Activated CD8-positive, alpha-beta T cell treated with anti-CD3 and anti-CD28 coated beads, Interleukin-2, amount 10 ng/mL, durations not matched to agents 7 days and 5 days (primary cell): ENCODE data around the gene FAM193A. TPM values are rescaled to one million over a fixed set of nuclear protein-coding genes. Genes with fewer than 3 reads are reported as not detected.
"Not testable (repeated sequence)": the region's sequence is repeated elsewhere in the genome, so short reads cannot be mapped to it uniquely, and the experiment has no call there.

Experiments
- ATAC-seq: fragments of 150-1000 bp; cut with Tn5 transposase; one replicate; pipeline ENCODE4 v1.10.0; 2021; ENCODE audit warnings: moderate library complexity
- CTCF ChIA-PET: fragments of 350-600 bp; sonication (Branson Sonifier 250); formaldehyde crosslinking; loops from one replicate; lab custom pipeline; 2021; ENCODE audit warnings: antibody characterized with exemption; lab: Charles Lee
- POLR2A ChIA-PET: fragments of 350-600 bp; sonication (Branson Sonifier 250); formaldehyde crosslinking; loops from one replicate; lab custom pipeline; 2021; ENCODE audit warnings: antibody characterized with exemption; lab: Charles Lee
- DNase-seq: peaks from one replicate; pipeline ENCODE4 v3.0.0-alpha.2; 2020
- H3K27ac Mint-ChIP-seq: one replicate; pipeline ENCODE4 v1.8.0; 2021; ENCODE audit warnings: mild to moderate bottlenecking, mixed read lengths
- H3K27me3 Mint-ChIP-seq: one replicate; pipeline ENCODE4 v1.8.0; 2021; ENCODE audit warnings: low read depth, mixed read lengths
- H3K36me3 Mint-ChIP-seq: one replicate; pipeline ENCODE4 v1.8.0; 2021; ENCODE audit warnings: low read depth, mixed read lengths
- H3K4me1 Mint-ChIP-seq: one replicate; pipeline ENCODE4 v1.8.0; 2021; ENCODE audit warnings: low read depth, mixed read lengths
- H3K4me3 Mint-ChIP-seq: one replicate; pipeline ENCODE4 v1.8.0; 2021; ENCODE audit warnings: mild to moderate bottlenecking, mixed read lengths
- H3K9me3 Mint-ChIP-seq: one replicate; pipeline ENCODE4 v1.8.0; 2022; ENCODE audit warnings: mixed read lengths; ENCODE audit not compliant: insufficient read depth
- total RNA-seq, 2 experiments: library from RNA; stranded (reverse); gene quantifications; one replicate each; pipeline ENCODE4 v1.2.3, GENCODE V29; 2021

FAM193A gene
- total RNA-seq, 2 experiments from 2014 or later = 31.9 to 33.0 TPM

GRCh38 chr4:2621419-2621818, 85.0 kb downstream of the FAM193A start:
- H3K36me3 Mint-ChIP-seq = peaks cover 9% of the 10 kb centered on the region
- H3K4me1 Mint-ChIP-seq = peaks cover 2% of the 10 kb centered on the region
- no peaks in the 10 kb centered on the region for H3K27me3 Mint-ChIP-seq
- no peaks in the 10 kb centered on the region for H3K9me3 Mint-ChIP-seq
- peak overlapping the region; percentile 2 for H3K27ac Mint-ChIP-seq
- DNase-seq (no peak), ATAC-seq (no peak)
- ChIA-PET CTCF (no interaction called here), POLR2A (no interaction called here)
- H3K4me3 Mint-ChIP-seq = no peak overlapping the region

- no peaks in the 10 kb centered on the region for H3K27me3 Mint-ChIP-seq
- peaks cover 2% of the 10 kb centered on the region for H3K4me1 Mint-ChIP-seq
- H3K36me3 Mint-ChIP-seq = peaks cover 14% of the 10 kb centered on the region
- H3K9me3 Mint-ChIP-seq = no peaks in the 10 kb centered on the region
- H3K4me3 Mint-ChIP-seq = no peak overlapping the region
- H3K27ac Mint-ChIP-seq = no peak overlapping the region
- ChIA-PET POLR2A (no interaction called here), CTCF (no interaction called here)
- DNase-seq (no peak), ATAC-seq (no peak)
These were observed 87.0 kb downstream of the FAM193A start for GRCh38 chr4:2623442-2623841.

- ChIA-PET POLR2A (no interaction called here), CTCF (no interaction called here)
- Mint-ChIP-seq H3K4me3 (no peak overlapping the region), H3K36me3 (peaks cover 16% of the 10 kb centered on the region), H3K27me3 (no peaks in the 10 kb centered on the region), H3K27ac (no peak overlapping the region), H3K9me3 (no peaks in the 10 kb centered on the region), H3K4me1 (peaks cover 2% of the 10 kb centered on the region)
- no peak for DNase-seq
- no peak for ATAC-seq
These were observed 88.5 kb downstream of the FAM193A start for GRCh38 chr4:2624782-2625530.

- no peak overlapping the region for H3K4me3 Mint-ChIP-seq
- H3K9me3 Mint-ChIP-seq = no peaks in the 10 kb centered on the region
- no peaks in the 10 kb centered on the region for H3K4me1 Mint-ChIP-seq
- DNase-seq (no peak), ATAC-seq (no peak)
- H3K27me3 Mint-ChIP-seq = no peaks in the 10 kb centered on the region
- peaks cover 19% of the 10 kb centered on the region for H3K36me3 Mint-ChIP-seq
- CTCF ChIA-PET = no interaction called here
- H3K27ac Mint-ChIP-seq = no peak overlapping the region
- POLR2A ChIA-PET = no interaction called here
These were observed 89.8 kb downstream of the FAM193A start for GRCh38 chr4:2626231-2626630.

- ChIA-PET CTCF (no interaction called here), POLR2A (no interaction called here)
- H3K36me3 Mint-ChIP-seq = peaks cover 26% of the 10 kb centered on the region
- DNase-seq = no peak
- no peaks in the 10 kb centered on the region for H3K4me1 Mint-ChIP-seq
- no peak overlapping the region for H3K27ac Mint-ChIP-seq
- no peaks in the 10 kb centered on the region for H3K9me3 Mint-ChIP-seq
- ATAC-seq = no peak
- no peaks in the 10 kb centered on the region for H3K27me3 Mint-ChIP-seq
- H3K4me3 Mint-ChIP-seq = no peak overlapping the region
These were observed 94.3 kb downstream of the FAM193A start for GRCh38 chr4:2630556-2631273.

- Mint-ChIP-seq H3K4me1 (no peaks in the 10 kb centered on the region), H3K36me3 (peaks cover 21% of the 10 kb centered on the region), H3K9me3 (no peaks in the 10 kb centered on the region), H3K27me3 (no peaks in the 10 kb centered on the region), H3K4me3 (no peak overlapping the region), H3K27ac (no peak overlapping the region)
- ATAC-seq = no peak
- POLR2A ChIA-PET = no interaction called here
- DNase-seq = no peak
- CTCF ChIA-PET = no interaction called here
These were observed 97.6 kb downstream of the FAM193A start for GRCh38 chr4:2634014-2634413.

GRCh38 chr4:2636331-2636730, 99.9 kb downstream of the FAM193A start:
- Mint-ChIP-seq H3K4me3 (no peak overlapping the region), H3K27ac (no peak overlapping the region), H3K4me1 (no peaks in the 10 kb centered on the region), H3K36me3 (peaks cover 28% of the 10 kb centered on the region), H3K27me3 (no peaks in the 10 kb centered on the region), H3K9me3 (no peaks in the 10 kb centered on the region)
- no peak for ATAC-seq
- ChIA-PET CTCF (no interaction called here), POLR2A (interaction anchor here (0.5 kb wide), 1 partner anchor 1095 kb away, joined by 3 read pairs; no protein-coding TSS in a partner anchor)
- no peak for DNase-seq

- peaks cover 27% of the 10 kb centered on the region for H3K36me3 Mint-ChIP-seq
- DNase-seq, ATAC-seq, H3K27me3 Mint-ChIP-seq, H3K4me1 Mint-ChIP-seq, H3K27ac Mint-ChIP-seq, CTCF ChIA-PET, H3K4me3 Mint-ChIP-seq, H3K9me3 Mint-ChIP-seq: not testable (repeated sequence)
- POLR2A ChIA-PET = interaction anchor here (0.5 kb wide), 1 partner anchor 1094 kb away, joined by 3 read pairs; no protein-coding TSS in a partner anchor
These were observed 100.5 kb downstream of the FAM193A start for GRCh38 chr4:2636994-2637393.

GRCh38 chr4:2637956-2638552, 101.6 kb downstream of the FAM193A start:
- ATAC-seq = no peak
- no peak overlapping the region for H3K27ac Mint-ChIP-seq
- DNase-seq = no peak
- CTCF ChIA-PET = no interaction called here
- POLR2A ChIA-PET = no interaction called here
- no peaks in the 10 kb centered on the region for H3K9me3 Mint-ChIP-seq
- no peak overlapping the region for H3K4me3 Mint-ChIP-seq
- peaks cover 28% of the 10 kb centered on the region for H3K36me3 Mint-ChIP-seq
- H3K4me1 Mint-ChIP-seq = no peaks in the 10 kb centered on the region
- no peaks in the 10 kb centered on the region for H3K27me3 Mint-ChIP-seq

- Mint-ChIP-seq H3K4me3 (no peak overlapping the region), H3K27ac (no peak overlapping the region), H3K4me1 (no peaks in the 10 kb centered on the region), H3K27me3 (no peaks in the 10 kb centered on the region), H3K9me3 (no peaks in the 10 kb centered on the region), H3K36me3 (peaks cover 28% of the 10 kb centered on the region)
- CTCF ChIA-PET = no interaction called here
- DNase-seq (no peak), ATAC-seq (no peak)
- POLR2A ChIA-PET = no interaction called here
These were observed 102.3 kb downstream of the FAM193A start for GRCh38 chr4:2638730-2639129.

GRCh38 chr4:2642968-2643367, 106.5 kb downstream of the FAM193A start:
- no peaks in the 10 kb centered on the region for H3K9me3 Mint-ChIP-seq
- no peak overlapping the region for H3K27ac Mint-ChIP-seq
- POLR2A ChIA-PET = no interaction called here
- H3K4me1 Mint-ChIP-seq = no peaks in the 10 kb centered on the region
- ATAC-seq = no peak
- H3K36me3 Mint-ChIP-seq = peaks cover 38% of the 10 kb centered on the region
- CTCF ChIA-PET = no interaction called here
- no peak for DNase-seq
- no peak overlapping the region for H3K4me3 Mint-ChIP-seq
- no peaks in the 10 kb centered on the region for H3K27me3 Mint-ChIP-seq

GRCh38 chr4:2643555-2643954, 107.1 kb downstream of the FAM193A start:
- H3K4me1 Mint-ChIP-seq = no peaks in the 10 kb centered on the region
- POLR2A ChIA-PET = no interaction called here
- no peaks in the 10 kb centered on the region for H3K27me3 Mint-ChIP-seq
- no peak overlapping the region for H3K4me3 Mint-ChIP-seq
- no peaks in the 10 kb centered on the region for H3K9me3 Mint-ChIP-seq
- CTCF ChIA-PET = no interaction called here
- no peak for ATAC-seq
- H3K27ac Mint-ChIP-seq = no peak overlapping the region
- peaks cover 43% of the 10 kb centered on the region for H3K36me3 Mint-ChIP-seq
- no peak for DNase-seq
